ENCODE data around the gene RSPH3.

DNA sequence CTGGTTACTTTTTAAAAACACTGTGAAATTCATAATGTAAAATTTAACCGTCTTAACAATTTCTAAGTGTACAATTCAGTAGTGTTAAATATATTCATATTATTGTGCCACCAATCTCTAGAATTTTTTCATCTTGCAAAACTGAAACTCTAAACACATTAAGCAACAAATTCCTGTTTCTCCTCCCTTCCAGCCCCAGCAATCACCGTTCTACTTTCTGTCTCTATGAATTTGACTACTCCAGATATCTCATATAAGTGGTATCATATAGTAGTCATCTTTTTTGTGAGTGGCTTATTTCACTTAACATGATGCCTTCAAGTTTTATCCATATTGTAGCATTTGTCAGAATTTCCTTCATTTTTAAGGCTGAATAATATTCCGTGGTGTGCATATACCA lies 44.7 kb downstream of the RSPH3 start:
- TF ChIP-seq, protein P1, sequence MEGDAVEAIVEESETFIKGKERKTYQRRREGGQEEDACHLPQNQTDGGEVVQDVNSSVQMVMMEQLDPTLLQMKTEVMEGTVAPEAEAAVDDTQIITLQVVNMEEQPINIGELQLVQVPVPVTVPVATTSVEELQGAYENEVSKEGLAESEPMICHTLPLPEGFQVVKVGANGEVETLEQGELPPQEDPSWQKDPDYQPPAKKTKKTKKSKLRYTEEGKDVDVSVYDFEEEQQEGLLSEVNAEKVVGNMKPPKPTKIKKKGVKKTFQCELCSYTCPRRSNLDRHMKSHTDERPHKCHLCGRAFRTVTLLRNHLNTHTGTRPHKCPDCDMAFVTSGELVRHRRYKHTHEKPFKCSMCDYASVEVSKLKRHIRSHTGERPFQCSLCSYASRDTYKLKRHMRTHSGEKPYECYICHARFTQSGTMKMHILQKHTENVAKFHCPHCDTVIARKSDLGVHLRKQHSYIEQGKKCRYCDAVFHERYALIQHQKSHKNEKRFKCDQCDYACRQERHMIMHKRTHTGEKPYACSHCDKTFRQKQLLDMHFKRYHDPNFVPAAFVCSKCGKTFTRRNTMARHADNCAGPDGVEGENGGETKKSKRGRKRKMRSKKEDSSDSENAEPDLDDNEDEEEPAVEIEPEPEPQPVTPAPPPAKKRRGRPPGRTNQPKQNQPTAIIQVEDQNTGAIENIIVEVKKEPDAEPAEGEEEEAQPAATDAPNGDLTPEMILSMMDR (IDR thresholded peaks at IDR 0.05): no peak
- TF ChIP-seq POLR2A (IDR thresholded peaks at IDR 0.05): no peak

Measured in lower leg skin (tissue), 3 donors.